H9 (cell line): ENCODE data around the gene ANKRD11. TPM values are rescaled to one million over a fixed set of nuclear protein-coding genes. Genes with fewer than 3 reads are reported as not detected.
A peak's percentile ranks its signal among the peaks of the same experiment; 100 is the strongest.

Experiments
- DNase-seq: peaks from one replicate; pipeline ENCODE4 v3.0.0-alpha.2; 2017
- H2AFZ ChIP-seq: one replicate; pipeline ENCODE4 v1.6.1; 2013; ENCODE audit warnings: mild to moderate bottlenecking, low read length, control low read depth, moderate library complexity
- H2AK5ac ChIP-seq: 2 replicates; pipeline ENCODE4 v1.6.1; 2013; ENCODE audit warnings: low read length, control low read depth, mixed read lengths; ENCODE audit not compliant: insufficient read length
- H2BK120ac ChIP-seq: one replicate; pipeline ENCODE4 v1.6.1; 2013; ENCODE audit warnings: low read depth, mild to moderate bottlenecking, low read length, control low read depth, inconsistent platforms; ENCODE audit not compliant: poor library complexity, severe bottlenecking
- H2BK12ac ChIP-seq: 2 replicates; pipeline ENCODE4 v1.6.1; 2013; ENCODE audit warnings: low read length, control low read depth, mixed read lengths, low read depth; ENCODE audit not compliant: insufficient read length
- H2BK15ac ChIP-seq: 2 replicates; pipeline ENCODE4 v1.6.1; 2013; ENCODE audit warnings: low read depth, low read length, control low read depth
- H2BK20ac ChIP-seq: one replicate; pipeline ENCODE4 v1.6.1; 2013; ENCODE audit warnings: low read depth, mild to moderate bottlenecking, low read length, control low read depth, inconsistent platforms; ENCODE audit not compliant: poor library complexity, severe bottlenecking
- H2BK5ac ChIP-seq: 2 replicates; pipeline ENCODE4 v1.6.1; 2013; ENCODE audit warnings: low read length, control low read depth, mixed read lengths; ENCODE audit not compliant: insufficient read length
- H3K14ac ChIP-seq: 2 replicates; pipeline ENCODE4 v1.6.1; 2013; ENCODE audit warnings: low read length, control low read depth; ENCODE audit not compliant: insufficient read depth
- H3K18ac ChIP-seq: 2 replicates; pipeline ENCODE4 v1.6.1; 2013; ENCODE audit warnings: low read depth, mild to moderate bottlenecking, mixed read lengths, low read length, control low read depth; ENCODE audit not compliant: insufficient read length
- H3K23ac ChIP-seq: 2 replicates; pipeline ENCODE4 v1.6.1; 2013; ENCODE audit warnings: low read length, control low read depth, mixed read lengths, low read depth; ENCODE audit not compliant: insufficient read length
- H3K23me2 ChIP-seq: 2 replicates; pipeline ENCODE4 v1.6.1; 2013; ENCODE audit warnings: low read depth, mild to moderate bottlenecking, mixed read lengths, low read length, control low read depth; ENCODE audit not compliant: insufficient read length, poor library complexity, severe bottlenecking
- H3K27ac ChIP-seq: 2 replicates; pipeline ENCODE4 v1.5.1; 2013; ENCODE audit warnings: low read length, control low read depth, mixed read lengths, low read depth; ENCODE audit not compliant: insufficient read length
- H3K27me3 ChIP-seq: 2 replicates; pipeline ENCODE4 v1.6.1; 2013; ENCODE audit warnings: low read length, control low read depth, inconsistent platforms; ENCODE audit not compliant: insufficient read depth
- H3K4ac ChIP-seq: 2 replicates; pipeline ENCODE4 v1.6.1; 2013; ENCODE audit warnings: low read depth, mild to moderate bottlenecking, control low read depth, inconsistent platforms, low read length, moderate library complexity
- H3K4me1 ChIP-seq: 2 replicates; pipeline ENCODE4 v1.6.1; 2013; ENCODE audit warnings: low read length, control low read depth, inconsistent platforms; ENCODE audit not compliant: insufficient read depth
- H3K4me2 ChIP-seq: 2 replicates; pipeline ENCODE4 v1.6.1; 2013; ENCODE audit warnings: low read length, control low read depth, mixed read lengths; ENCODE audit not compliant: insufficient read length, insufficient read depth
- H3K56ac ChIP-seq: 2 replicates; pipeline ENCODE4 v1.6.1; 2013; ENCODE audit warnings: low read depth, mild to moderate bottlenecking, mixed read lengths, low read length, control low read depth; ENCODE audit not compliant: insufficient read length
- H3K79me1 ChIP-seq: 2 replicates; pipeline ENCODE4 v1.6.1; 2013; ENCODE audit warnings: low read depth, mild to moderate bottlenecking, moderate library complexity, low read length, control low read depth, inconsistent platforms; ENCODE audit not compliant: insufficient read depth, poor library complexity, severe bottlenecking
- H3K79me2 ChIP-seq: 2 replicates; pipeline ENCODE4 v1.6.1; 2013; ENCODE audit warnings: low read length, control low read depth, inconsistent platforms; ENCODE audit not compliant: insufficient read depth
- H3K9ac ChIP-seq: 2 replicates; pipeline ENCODE4 v1.6.1; 2013; ENCODE audit warnings: low read length, control low read depth, mixed read lengths; ENCODE audit not compliant: insufficient read length; ENCODE audit errors: extremely low read depth
- H3K9me3 ChIP-seq: one replicate; pipeline ENCODE4 v1.6.1; 2013; ENCODE audit warnings: low read depth, low read length, inconsistent platforms; ENCODE audit not compliant: control insufficient read depth
- H3T11ph ChIP-seq: one replicate; pipeline ENCODE4 v1.6.1; 2013; ENCODE audit warnings: mild to moderate bottlenecking, low read length, control low read depth, inconsistent platforms
- H4K20me1 ChIP-seq: one replicate; pipeline ENCODE4 v1.6.1; 2013; ENCODE audit not compliant: control insufficient read depth, insufficient read length, insufficient read depth
- H4K5ac ChIP-seq: 2 replicates; pipeline ENCODE4 v1.6.1; 2013; ENCODE audit warnings: low read depth, mild to moderate bottlenecking, mixed read lengths, low read length, control low read depth; ENCODE audit not compliant: insufficient read length
- H4K8ac ChIP-seq: replicated peaks from 2 replicates; pipeline ENCODE4 v1.6.1; 2013; ENCODE audit warnings: low read length, control low read depth, mixed read lengths, low read depth; ENCODE audit not compliant: insufficient read length
- H4K91ac ChIP-seq: 2 replicates; pipeline ENCODE4 v1.6.1; 2013; ENCODE audit warnings: low read depth, mild to moderate bottlenecking, moderate library complexity, mixed read lengths, low read length, control low read depth; ENCODE audit not compliant: insufficient read length
- H3K27ac Mint-ChIP-seq, 3 experiments: 2 replicates in 2 of 3; 3 replicates in 1 of 3; pipeline ENCODE4 v1.8.0; 2020 to 2021; ENCODE audit warnings: mixed read lengths in 3 of 3, mild to moderate bottlenecking in 1 of 3, moderate library complexity in 1 of 3
- H3K27me3 Mint-ChIP-seq: 2 replicates; pipeline ENCODE4 v1.8.0; 2021; ENCODE audit warnings: low read depth, mild to moderate bottlenecking, moderate library complexity, mixed read lengths
- H3K36me3 Mint-ChIP-seq, 3 experiments: 2 replicates in 2 of 3; 3 replicates in 1 of 3; pipeline ENCODE4 v1.8.0; 2020 to 2021; ENCODE audit warnings: low read depth in 3 of 3, mixed read lengths in 3 of 3; ENCODE audit not compliant: insufficient read depth in 1 of 3
- H3K4me1 Mint-ChIP-seq, 2 experiments: 2 replicates each; pipeline ENCODE4 v1.8.0; 2020; ENCODE audit warnings: mixed read lengths in 2 of 2
- H3K4me3 Mint-ChIP-seq, 2 experiments: 2 replicates in 1 of 2; 3 replicates in 1 of 2; pipeline ENCODE4 v1.8.0; 2020 to 2021; ENCODE audit warnings: mild to moderate bottlenecking in 2 of 2, mixed read lengths in 2 of 2, moderate library complexity in 1 of 2
- H3K9me3 Mint-ChIP-seq, 2 experiments: 2 replicates in 1 of 2; 3 replicates in 1 of 2; pipeline ENCODE4 v1.8.0; 2020; ENCODE audit warnings: mild to moderate bottlenecking in 2 of 2, mixed read lengths in 2 of 2, moderate library complexity in 1 of 2
- WGBS: extraction: QIAGEN DNeasy Blood & Tissue Kit; methylation state at CpG from one replicate; pipeline ENCODE4 v1.1.7; 2013; ENCODE audit warnings: missing lambda C conversion rate, low lambda C conversion rate, mixed read lengths; ENCODE audit not compliant: insufficient read length; ENCODE audit errors: extremely low coverage; 5-methylcytosine and 5-hydroxymethylcytosine counted together
- total RNA-seq: library from RNA; stranded (reverse); gene quantifications from 2 replicates; pipeline ENCODE4 v1.2.1, GENCODE V29; 2021
- TF ChIP-seq, protein P1 (sequence below): fragments of 200-600 bp; sonication (generic); conservative IDR thresholded peaks from 3 replicates; pipeline ENCODE4 v1.8.0; 2021; ENCODE audit warnings: antibody characterized with exemption, mild to moderate bottlenecking

Gene ANKRD11
- total RNA-seq, 1 experiment from 2014 or later: 181 TPM

- H3K23ac ChIP-seq: no peak overlapping the region
- H3K4me2 ChIP-seq: no peak overlapping the region
- H3K23me2 ChIP-seq: no peaks in the 10 kb centered on the region
- no peaks in the 10 kb centered on the region for H3K79me1 ChIP-seq
- H4K8ac ChIP-seq: no peak overlapping the region
- Mint-ChIP-seq H3K4me1 (peaks cover 42 to 55% of the 10 kb centered on the region in 2 experiments), H3K36me3 (peaks cover 0 to 7% (median 0%) of the 10 kb centered on the region in 3 experiments; a peak in 3 of 7 replicates), H3K27me3 (no peaks in the 10 kb centered on the region), H3K9me3 (no peaks in the 10 kb centered on the region; a peak in 1 of 5 replicates), H3K4me3 (no peak overlapping the region), H3K27ac (peak overlapping the region in 2 of 3 experiments; percentile 82; a peak in 4 of 7 replicates)
- H2BK120ac ChIP-seq: no peak overlapping the region
- H3K9ac ChIP-seq: no peak overlapping the region
- no peak overlapping the region for H2BK5ac ChIP-seq
- no peaks in the 10 kb centered on the region for H4K20me1 ChIP-seq
- H2AK5ac ChIP-seq: no peak overlapping the region
- no peak overlapping the region for H2BK12ac ChIP-seq
- peaks cover 8% of the 10 kb centered on the region; the same call in 1 of the 2 replicates for H3K4me1 ChIP-seq
- H4K5ac ChIP-seq: no peak overlapping the region
- no peaks in the 10 kb centered on the region for H3K27me3 ChIP-seq
- no peak overlapping the region for H2AFZ ChIP-seq
- H3K18ac ChIP-seq: no peak overlapping the region
- H3K79me2 ChIP-seq: peaks cover 65% of the 10 kb centered on the region; the same call in 1 of the 2 replicates
- H3K4ac ChIP-seq: no peak overlapping the region
- H3K14ac ChIP-seq: no peak overlapping the region
- WGBS: no CpG with 5 or more reads among the region's 9 CpGs
- no peak overlapping the region for H4K91ac ChIP-seq
- TF ChIP-seq, protein P1, sequence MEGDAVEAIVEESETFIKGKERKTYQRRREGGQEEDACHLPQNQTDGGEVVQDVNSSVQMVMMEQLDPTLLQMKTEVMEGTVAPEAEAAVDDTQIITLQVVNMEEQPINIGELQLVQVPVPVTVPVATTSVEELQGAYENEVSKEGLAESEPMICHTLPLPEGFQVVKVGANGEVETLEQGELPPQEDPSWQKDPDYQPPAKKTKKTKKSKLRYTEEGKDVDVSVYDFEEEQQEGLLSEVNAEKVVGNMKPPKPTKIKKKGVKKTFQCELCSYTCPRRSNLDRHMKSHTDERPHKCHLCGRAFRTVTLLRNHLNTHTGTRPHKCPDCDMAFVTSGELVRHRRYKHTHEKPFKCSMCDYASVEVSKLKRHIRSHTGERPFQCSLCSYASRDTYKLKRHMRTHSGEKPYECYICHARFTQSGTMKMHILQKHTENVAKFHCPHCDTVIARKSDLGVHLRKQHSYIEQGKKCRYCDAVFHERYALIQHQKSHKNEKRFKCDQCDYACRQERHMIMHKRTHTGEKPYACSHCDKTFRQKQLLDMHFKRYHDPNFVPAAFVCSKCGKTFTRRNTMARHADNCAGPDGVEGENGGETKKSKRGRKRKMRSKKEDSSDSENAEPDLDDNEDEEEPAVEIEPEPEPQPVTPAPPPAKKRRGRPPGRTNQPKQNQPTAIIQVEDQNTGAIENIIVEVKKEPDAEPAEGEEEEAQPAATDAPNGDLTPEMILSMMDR: no peak
- no peak overlapping the region for H3T11ph ChIP-seq
- H3K27ac ChIP-seq: no peak overlapping the region
- no peak overlapping the region for H3K56ac ChIP-seq
- H3K9me3 ChIP-seq: no peaks in the 10 kb centered on the region
- no peak overlapping the region for H2BK20ac ChIP-seq
- no peak for DNase-seq
- H2BK15ac ChIP-seq: no peak overlapping the region
These were observed 144.7 kb downstream of the ANKRD11 start for GRCh38 chr16:89345642-89346150.
